DND-41 (cell line): Measurements from ENCODE around the gene NEB.

Experiments used
- CTCF ChIP-seq: IDR thresholded peaks from 2 replicates; pipeline ENCODE4 v1.5.1; 2012; ENCODE audit warnings: borderline replicate concordance, low read length, moderate library complexity, mild to moderate bottlenecking; ENCODE audit not compliant: poor library complexity, severe bottlenecking; ENCODE audit errors: extremely low read depth
- EZH2 ChIP-seq: IDR thresholded peaks from 3 replicates; pipeline ENCODE4 v1.6.1; 2012; ENCODE audit warnings: borderline replicate concordance, low read depth, mild to moderate bottlenecking, moderate library complexity, low read length, inconsistent platforms; ENCODE audit not compliant: severe bottlenecking

GRCh38 chr2:151569167-151569566, 165.1 kb downstream of the NEB start:
- no peak for TF ChIP-seq CTCF
- no peak for TF ChIP-seq EZH2
